Endodermal cell (in vitro differentiated cells): ENCODE data around the gene KCNK7. TPM values are rescaled to one million over a fixed set of nuclear protein-coding genes. Genes with fewer than 3 reads are reported as not detected.

Experiments
- DNase-seq: peaks from one replicate; pipeline ENCODE4 v3.0.0-alpha.2; 2017
- H3K27ac ChIP-seq: 2 replicates; pipeline ENCODE4 v1.5.1; 2013; ENCODE audit warnings: mild to moderate bottlenecking, low read depth, low read length, moderate library complexity
- H3K27me3 ChIP-seq: 2 replicates; pipeline ENCODE4 v1.6.1; 2013; ENCODE audit warnings: mild to moderate bottlenecking, low read length, moderate library complexity; ENCODE audit not compliant: insufficient read depth, control insufficient read depth, poor library complexity, severe bottlenecking
- H3K36me3 ChIP-seq: 2 replicates; pipeline ENCODE4 v1.7.0; 2013; ENCODE audit warnings: mild to moderate bottlenecking, low read length, moderate library complexity; ENCODE audit not compliant: control insufficient read depth, insufficient read depth
- H3K4me1 ChIP-seq: one replicate; pipeline ENCODE4 v1.7.0; 2013; ENCODE audit warnings: low read length; ENCODE audit not compliant: control insufficient read depth, insufficient read depth
- H3K4me3 ChIP-seq: 2 replicates; pipeline ENCODE4 v1.5.1; 2013; ENCODE audit warnings: mild to moderate bottlenecking, low read length, moderate library complexity
- H3K9ac ChIP-seq: 2 replicates; pipeline ENCODE4 v1.6.1; 2013; ENCODE audit warnings: mild to moderate bottlenecking, low read length, moderate library complexity; ENCODE audit not compliant: poor library complexity, severe bottlenecking; ENCODE audit errors: extremely low read depth
- H3K9me3 ChIP-seq: 2 replicates; pipeline ENCODE4 v1.6.1; 2013; ENCODE audit warnings: mild to moderate bottlenecking, low read length, moderate library complexity; ENCODE audit not compliant: control insufficient read depth
- H3K27ac Mint-ChIP-seq: 2 replicates; pipeline ENCODE4 v1.8.0; 2020; ENCODE audit warnings: mixed read lengths
- H3K27me3 Mint-ChIP-seq: 2 replicates; pipeline ENCODE4 v1.8.0; 2021; ENCODE audit warnings: mild to moderate bottlenecking, mixed read lengths; ENCODE audit not compliant: insufficient read depth
- H3K36me3 Mint-ChIP-seq: 2 replicates; pipeline ENCODE4 v1.8.0; 2020; ENCODE audit warnings: low read depth, mixed read lengths
- H3K4me1 Mint-ChIP-seq: 2 replicates; pipeline ENCODE4 v1.8.0; 2020; ENCODE audit warnings: mixed read lengths
- H3K4me3 Mint-ChIP-seq: 2 replicates; pipeline ENCODE4 v1.8.0; 2020; ENCODE audit warnings: mild to moderate bottlenecking, moderate library complexity, mixed read lengths
- H3K9me3 Mint-ChIP-seq: 2 replicates; pipeline ENCODE4 v1.8.0; 2020; ENCODE audit warnings: mild to moderate bottlenecking, mixed read lengths
- CTCF ChIP-seq: fragments of 200-600 bp; sonication (generic); conservative IDR thresholded peaks from 2 replicates; pipeline ENCODE4 v1.5.0; 2021; ENCODE audit warnings: antibody characterized with exemption, mild to moderate bottlenecking
- WGBS, 2 experiments: methylation state at CpG; one replicate each; pipeline versions ENCODE4 v1.1.5 to v1.1.7; 2013; ENCODE audit warnings: missing lambda C conversion rate in 2 of 2, mixed read lengths in 1 of 2; ENCODE audit not compliant: insufficient coverage in 1 of 2, insufficient read length in 1 of 2; 5-methylcytosine and 5-hydroxymethylcytosine counted together
- total RNA-seq, 2 donors: library from RNA; stranded (reverse); fragmentation: NEBNext Ultra II Directional in 1 of 2; extraction: Animal tissue kit (Norgen Biotek cat#: 25700) in 1 of 2; gene quantifications; 2 replicates in 1 of 2; 3 replicates in 1 of 2; pipeline ENCODE4 v1.2.1, GENCODE V29; 2021

The KCNK7 gene
- total RNA-seq, 2 donors from 2014 or later: 1.2 TPM; not detected in 1

- Mint-ChIP-seq H3K27ac (peak overlapping the region; percentile 88), H3K4me1 (peaks cover 12% of the 10 kb centered on the region), H3K9me3 (no peaks in the 10 kb centered on the region), H3K36me3 (peaks cover 22% of the 10 kb centered on the region), H3K27me3 (no peaks in the 10 kb centered on the region), H3K4me3 (peak overlapping the region; percentile 82)
- Histone ChIP-seq H3K4me3 (peak overlapping the region; percentile 84), H3K27ac (peak overlapping the region; percentile 61), H3K36me3 (peaks cover 40% of the 10 kb centered on the region), H3K9ac (peak overlapping the region; percentile 57), H3K4me1 (peaks cover 8% of the 10 kb centered on the region), H3K27me3 (no peaks in the 10 kb centered on the region), H3K9me3 (no peaks in the 10 kb centered on the region)
- TF ChIP-seq CTCF: no peak
- DNase-seq: no peak
- WGBS, 2 experiments: 3 to 5% methylated on average over 7 to 50 of the region's 50 CpGs
Measured at GRCh38 chr11:65615950-65616574, 20.5 kb upstream of the KCNK7 start.

GRCh38 chr11:65615229-65615949, 19.8 kb upstream of the KCNK7 start, which contains the start of gene PCNX3:
TSS of gene PCNX3 (plus strand) at chr11:65615776. CDS start at chr11:65616312, 536 bp downstream.
- peak within 1 kb of the TSS; percentile 82 for H3K4me3 Mint-ChIP-seq
- Histone ChIP-seq H3K4me1 (peaks cover 8% of the 10 kb centered on the region), H3K4me3 (peak within 1 kb of the TSS; percentile 84), H3K9me3 (no peaks in the 10 kb centered on the region), H3K27ac (peak within 1 kb of the TSS; percentile 61), H3K9ac (peak within 1 kb of the TSS; percentile 57), H3K27me3 (no peaks in the 10 kb centered on the region), H3K36me3 (peaks cover 40% of the 10 kb centered on the region)
- 0 to 1% methylated on average over 27 to 55 of the region's 55 CpGs for WGBS, 2 experiments
- H3K27ac Mint-ChIP-seq: peak within 1 kb of the TSS; percentile 98
- H3K9me3 Mint-ChIP-seq: no peaks in the 10 kb centered on the region
- H3K4me1 Mint-ChIP-seq: peaks cover 12% of the 10 kb centered on the region
- TF ChIP-seq CTCF: no peak
- peaks cover 25% of the 10 kb centered on the region for H3K36me3 Mint-ChIP-seq
- peak; percentile 100 for DNase-seq
- H3K27me3 Mint-ChIP-seq: no peaks in the 10 kb centered on the region

GRCh38 chr11:65613091-65613928, 17.7 kb upstream of the KCNK7 start:
- peak overlapping the region; percentile 82 for H3K4me3 Mint-ChIP-seq
- peaks cover 26% of the 10 kb centered on the region for H3K36me3 Mint-ChIP-seq
- H3K27me3 Mint-ChIP-seq: peaks cover under 1% of the 10 kb centered on the region
- WGBS, 2 experiments: 62 to 77% methylated on average over 27 to 43 of the region's 43 CpGs
- peaks cover 12% of the 10 kb centered on the region for H3K4me1 Mint-ChIP-seq
- no peaks in the 10 kb centered on the region for H3K9me3 Mint-ChIP-seq
- H3K27ac Mint-ChIP-seq: no peak overlapping the region
- Histone ChIP-seq H3K27ac (peak overlapping the region; percentile 56), H3K4me3 (peak overlapping the region; percentile 79), H3K27me3 (no peaks in the 10 kb centered on the region), H3K36me3 (peaks cover 36% of the 10 kb centered on the region), H3K9ac (peak overlapping the region; percentile 44), H3K4me1 (peaks cover 8% of the 10 kb centered on the region), H3K9me3 (no peaks in the 10 kb centered on the region)
- TF ChIP-seq CTCF: no peak
- peak; percentile 69 for DNase-seq
